Testis (tissue), 2 donors: ENCODE data around the gene FAM107A.

Experiments used
- CTCF ChIP-seq, 3 experiments: fragments of 450-650 bp in 2 of 3; fragments of 200-600 bp in 1 of 3; sonication (generic) in 1 of 3; IDR thresholded peaks; one replicate each; pipeline ENCODE4 v1.5.1; 2016 to 2019; ENCODE audit warnings: antibody characterized with exemption in 3 of 3, mild to moderate bottlenecking in 2 of 3, moderate library complexity in 1 of 3
- POLR2A ChIP-seq: fragments of 450-650 bp; IDR thresholded peaks from one replicate; pipeline ENCODE4 v1.6.1; 2017; ENCODE audit warnings: antibody characterized with exemption, mild to moderate bottlenecking, moderate library complexity

GRCh38 chr3:58597770-58598310, 20.6 kb upstream of the FAM107A start:
- TF ChIP-seq CTCF (IDR thresholded peaks at IDR 0.05) (no peak), POLR2A (no peak)
